GM12873 (cell line): ENCODE data around the gene KIFC3.

Experiments
- TF ChIP-seq, protein P1 (sequence below): IDR thresholded peaks from 2 replicates; pipeline ENCODE4 v1.5.1; 2012; ENCODE audit warnings: low read depth, mild to moderate bottlenecking, moderate library complexity, low read length, control low read depth; ENCODE audit not compliant: insufficient read depth; ENCODE audit errors: missing control alignments

KIFC3 gene

DNA sequence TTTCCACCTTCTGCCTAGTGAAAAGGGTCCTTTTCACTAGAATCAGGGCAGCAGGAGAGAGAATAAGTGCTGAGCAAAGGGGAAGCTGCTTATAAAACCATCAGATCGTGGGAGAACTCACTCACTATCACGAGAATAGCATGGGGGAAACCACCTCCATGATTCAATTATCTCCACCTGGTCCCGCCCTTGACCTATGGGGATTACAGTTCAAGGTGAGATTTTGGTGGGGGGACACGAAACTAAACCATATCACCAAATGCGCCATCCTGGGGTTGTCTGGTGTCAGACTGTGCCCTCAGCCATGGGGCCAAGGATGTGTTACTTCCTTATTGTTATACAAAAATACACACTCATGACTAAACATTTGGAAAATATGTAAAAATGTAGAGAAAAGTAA lies 77.1 kb downstream of the KIFC3 start:
- TF ChIP-seq, protein P1, sequence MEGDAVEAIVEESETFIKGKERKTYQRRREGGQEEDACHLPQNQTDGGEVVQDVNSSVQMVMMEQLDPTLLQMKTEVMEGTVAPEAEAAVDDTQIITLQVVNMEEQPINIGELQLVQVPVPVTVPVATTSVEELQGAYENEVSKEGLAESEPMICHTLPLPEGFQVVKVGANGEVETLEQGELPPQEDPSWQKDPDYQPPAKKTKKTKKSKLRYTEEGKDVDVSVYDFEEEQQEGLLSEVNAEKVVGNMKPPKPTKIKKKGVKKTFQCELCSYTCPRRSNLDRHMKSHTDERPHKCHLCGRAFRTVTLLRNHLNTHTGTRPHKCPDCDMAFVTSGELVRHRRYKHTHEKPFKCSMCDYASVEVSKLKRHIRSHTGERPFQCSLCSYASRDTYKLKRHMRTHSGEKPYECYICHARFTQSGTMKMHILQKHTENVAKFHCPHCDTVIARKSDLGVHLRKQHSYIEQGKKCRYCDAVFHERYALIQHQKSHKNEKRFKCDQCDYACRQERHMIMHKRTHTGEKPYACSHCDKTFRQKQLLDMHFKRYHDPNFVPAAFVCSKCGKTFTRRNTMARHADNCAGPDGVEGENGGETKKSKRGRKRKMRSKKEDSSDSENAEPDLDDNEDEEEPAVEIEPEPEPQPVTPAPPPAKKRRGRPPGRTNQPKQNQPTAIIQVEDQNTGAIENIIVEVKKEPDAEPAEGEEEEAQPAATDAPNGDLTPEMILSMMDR, result no peak

DNA sequence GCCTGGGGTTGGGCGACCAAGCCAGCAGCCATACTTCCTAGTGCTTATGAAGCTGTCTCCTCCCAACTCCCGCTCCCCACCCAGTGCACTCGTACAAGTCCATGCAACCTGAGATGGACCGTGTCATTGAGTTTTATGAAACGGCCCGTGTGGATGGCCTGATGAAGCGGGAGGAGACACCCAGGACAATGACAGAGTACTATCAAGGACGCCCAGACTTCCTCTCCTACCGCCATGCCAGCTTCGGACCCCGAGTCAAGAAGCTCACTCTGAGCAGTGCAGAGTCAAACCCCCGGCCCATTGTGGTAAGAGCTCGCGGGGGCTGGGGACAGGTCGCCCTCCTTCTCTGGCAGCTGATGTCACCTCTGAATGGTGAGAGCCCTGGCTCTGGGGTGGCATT lies 77.8 kb downstream of the KIFC3 start:
- TF ChIP-seq, protein P1, result no peak

DNA sequence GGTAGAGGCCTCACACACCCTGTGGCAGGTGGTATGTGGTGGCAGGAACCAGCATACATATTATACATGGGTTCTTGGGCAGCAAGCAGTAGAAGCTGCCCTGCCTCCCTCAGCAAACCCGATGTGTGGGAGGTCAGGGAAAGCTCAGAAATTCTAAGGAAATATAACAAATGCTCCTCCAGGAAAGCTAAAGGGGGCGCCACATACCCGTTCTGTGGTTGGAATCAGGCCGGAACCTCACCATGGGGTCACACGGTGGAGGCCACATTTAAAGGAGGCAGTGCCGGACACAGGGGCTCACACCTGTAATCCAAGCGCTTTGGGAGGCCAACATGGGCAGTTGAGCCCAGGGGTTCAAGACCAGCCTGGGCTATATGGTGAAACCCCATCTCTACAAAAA lies 79.1 kb downstream of the KIFC3 start:
- TF ChIP-seq, protein P1, result no peak

DNA sequence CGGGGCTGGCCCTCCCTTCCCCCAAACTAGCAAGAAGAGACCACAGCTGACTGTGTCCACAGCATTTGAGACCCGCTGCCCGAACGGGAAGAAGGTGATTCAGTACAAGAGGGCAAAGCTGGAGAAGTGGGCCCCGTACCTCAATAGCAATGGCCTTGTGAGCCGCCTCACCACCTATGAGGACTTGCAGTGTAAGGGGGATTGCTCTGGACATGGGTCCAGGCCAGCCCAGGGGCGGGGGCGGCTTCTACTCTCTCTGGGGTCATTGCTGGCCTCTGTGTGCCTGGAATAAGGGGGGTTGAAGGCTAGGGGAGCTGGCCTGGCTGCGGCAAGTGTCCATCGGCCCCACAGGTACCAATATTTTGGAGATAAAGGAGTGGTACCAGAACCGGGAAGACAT lies 79.6 kb downstream of the KIFC3 start:
- TF ChIP-seq, protein P1, result no peak

DNA sequence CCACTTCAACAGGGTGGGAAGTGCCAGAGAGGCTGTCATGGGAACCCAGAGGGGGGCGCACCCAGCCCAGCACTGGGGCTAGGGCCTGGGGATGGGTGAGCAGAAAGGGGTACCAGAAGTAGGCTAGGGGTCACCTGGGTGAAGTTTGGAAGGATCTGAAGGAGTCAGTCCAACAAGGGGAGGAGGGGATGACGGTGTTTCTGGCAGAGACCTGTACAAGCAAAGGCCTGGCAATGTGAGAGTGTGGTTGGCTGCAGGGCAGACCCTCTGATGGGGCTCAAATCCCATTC lies 80.1 kb downstream of the KIFC3 start:
- TF ChIP-seq, protein P1, result no peak

DNA sequence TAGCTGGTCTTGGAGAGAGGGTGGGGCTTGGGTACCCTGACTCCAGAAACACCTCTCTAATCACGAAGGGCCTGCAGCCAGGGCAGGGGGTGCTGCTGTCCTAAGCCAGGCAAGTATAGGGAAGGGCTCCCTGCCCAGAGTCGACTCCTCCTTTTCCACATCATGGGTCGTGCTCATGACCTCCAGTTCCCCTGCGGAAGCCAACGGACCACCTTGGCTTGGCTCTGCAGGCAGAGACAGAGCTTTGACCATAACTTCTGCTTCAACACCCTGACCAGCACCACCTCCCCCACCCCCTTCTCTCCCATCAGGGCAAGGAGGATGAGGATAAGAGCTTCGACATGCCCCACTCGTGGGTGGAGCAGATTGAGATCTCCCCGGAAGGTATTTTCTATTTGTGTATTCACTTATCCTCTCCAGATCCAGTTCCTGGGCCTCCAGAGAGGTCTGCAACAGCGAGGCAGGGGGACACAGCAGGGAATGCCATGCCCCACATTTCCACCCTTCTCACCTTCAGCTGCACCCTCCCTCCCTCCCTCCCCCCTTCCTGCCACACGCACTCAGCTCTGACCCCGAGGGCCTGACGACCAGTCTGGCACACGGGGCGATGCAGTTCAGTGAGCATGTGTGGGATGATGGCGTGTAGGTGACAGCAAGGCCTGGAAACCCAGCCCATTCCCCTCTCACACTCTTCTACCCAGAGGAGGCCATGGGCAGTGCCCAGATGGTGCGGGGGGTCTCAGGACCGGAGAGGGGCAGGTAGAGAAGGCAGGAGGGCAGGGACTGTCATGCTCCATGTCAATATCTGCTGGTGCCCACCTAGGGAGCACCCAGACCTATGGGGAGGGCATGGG lies 80.7 kb downstream of the KIFC3 start:
- TF ChIP-seq, protein P1, result no peak

DNA sequence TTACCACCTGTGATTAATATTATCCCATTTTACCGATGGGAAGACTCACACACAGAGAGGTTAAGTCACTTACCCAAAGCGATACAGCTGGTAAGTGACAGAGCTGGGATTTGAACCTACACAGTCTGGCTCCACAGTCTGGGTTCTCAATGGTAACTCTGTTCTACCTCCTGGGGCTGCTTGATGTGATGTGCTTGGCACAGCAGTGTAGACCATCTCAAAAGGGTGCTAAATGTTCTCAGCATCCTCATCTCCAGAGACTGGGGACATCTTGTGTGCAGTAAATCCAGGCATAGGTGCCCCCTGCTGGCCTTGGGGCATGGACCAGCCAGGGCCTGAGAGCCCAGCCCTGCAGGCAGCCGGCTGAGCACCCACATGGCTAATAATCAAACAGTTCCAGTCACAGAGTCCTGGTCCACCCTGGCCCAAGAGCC lies 82.1 kb downstream of the KIFC3 start:
- TF ChIP-seq, protein P1, result peak; percentile 60
